H1 (cell line): ENCODE results near the gene KLHDC7B. TPM values are rescaled to one million over a fixed set of nuclear protein-coding genes. Genes with fewer than 3 reads are reported as not detected.
A peak's percentile ranks its signal among the peaks of the same experiment; 100 is the strongest.

Experiments
- CTCF ChIA-PET: fragments of 300-600 bp; sonication (Branson Sonifier 250); formaldehyde crosslinking; loops from one replicate; lab custom pipeline; 2021; ENCODE audit not compliant: partially characterized antibody; lab: Charles Lee
- POLR2A ChIA-PET: fragments of 300-600 bp; sonication (Branson Sonifier 250); formaldehyde crosslinking; loops from one replicate; lab custom pipeline; 2021; ENCODE audit warnings: inconsistent platforms; ENCODE audit not compliant: partially characterized antibody; lab: Charles Lee
- DNase-seq, 2 experiments: peaks; one replicate each; pipeline versions ENCODE4 v3.0.0 to v3.0.0-alpha.2; 2010 to 2022; ENCODE audit warnings: low spot score in 2 of 2, low read depth in 1 of 2, mixed read lengths in 1 of 2
- FAIRE-seq: peaks from 2 replicates; lab custom pipeline; 2011; peaks lifted over from hg19 to GRCh38; lab: Jason Lieb, UNC
- H2AFZ ChIP-seq: 2 replicates; pipeline ENCODE4 v1.8.1; 2012; ENCODE audit warnings: low read length, inconsistent platforms
- H2AK5ac ChIP-seq: 2 replicates; pipeline ENCODE4 v1.6.1; 2013; ENCODE audit warnings: low read depth, low read length
- H2BK120ac ChIP-seq: replicated peaks from 2 replicates; pipeline ENCODE3; 2013; ENCODE audit warnings: low read depth, low read length, inconsistent platforms
- H2BK12ac ChIP-seq: 2 replicates; pipeline ENCODE4 v1.6.1; 2013; ENCODE audit warnings: low read depth, low read length
- H2BK15ac ChIP-seq: 2 replicates; pipeline ENCODE4 v1.6.1; 2013; ENCODE audit warnings: low read length
- H2BK20ac ChIP-seq: 2 replicates; pipeline ENCODE4 v1.6.1; 2013; ENCODE audit warnings: low read length
- H2BK5ac ChIP-seq: 2 replicates; pipeline ENCODE4 v1.6.1; 2013; ENCODE audit warnings: low read depth, low read length
- H3K14ac ChIP-seq: 2 replicates; pipeline ENCODE4 v1.6.1; 2013; ENCODE audit warnings: inconsistent platforms; ENCODE audit not compliant: insufficient read length
- H3K18ac ChIP-seq: 2 replicates; pipeline ENCODE4 v1.6.1; 2013; ENCODE audit warnings: low read length; ENCODE audit errors: extremely low read depth
- H3K23ac ChIP-seq: 2 replicates; pipeline ENCODE4 v1.6.1; 2013; ENCODE audit warnings: inconsistent platforms; ENCODE audit not compliant: insufficient read length
- H3K23me2 ChIP-seq: 2 replicates; pipeline ENCODE4 v1.6.1; 2013; ENCODE audit warnings: low read depth, low read length
- H3K27ac ChIP-seq: 2 replicates; pipeline ENCODE4 v1.6.1; 2011; ENCODE audit warnings: low read depth, low read length, inconsistent platforms
- H3K27me3 ChIP-seq, 4 experiments: replicated peaks in 1 of 4; 1 replicate in 1 of 4; 2 replicates in 3 of 4; pipeline versions ENCODE4 v1.6.1 to v1.8.1; 2011 to 2013; ENCODE audit warnings: low read length in 3 of 4, mild to moderate bottlenecking in 3 of 4, inconsistent platforms in 2 of 4, mixed read lengths in 2 of 4, moderate library complexity in 1 of 4; ENCODE audit not compliant: control insufficient read depth in 3 of 4, insufficient read depth in 3 of 4; ENCODE audit errors: extremely low read depth in 1 of 4
- H3K36me3 ChIP-seq, 4 experiments: 2 replicates each; pipeline versions ENCODE4 v1.6.1 to v1.8.1; 2011 to 2013; ENCODE audit warnings: mild to moderate bottlenecking in 4 of 4, low read length in 3 of 4, moderate library complexity in 2 of 4, control low read depth in 1 of 4, inconsistent platforms in 1 of 4; ENCODE audit not compliant: insufficient read depth in 4 of 4, control insufficient read depth in 2 of 4
- H3K4ac ChIP-seq: replicated peaks from 2 replicates; pipeline ENCODE3; 2013; ENCODE audit warnings: low read length, low read depth, mixed read lengths, inconsistent platforms; ENCODE audit not compliant: insufficient read length
- H3K4me1 ChIP-seq, 4 experiments: replicated peaks in 1 of 4; 1 replicate in 1 of 4; 2 replicates in 3 of 4; pipeline versions ENCODE4 v1.6.1 to v1.8.1; 2011 to 2013; ENCODE audit warnings: low read length in 3 of 4, inconsistent platforms in 2 of 4, mixed read lengths in 1 of 4; ENCODE audit not compliant: insufficient read depth in 4 of 4, control insufficient read depth in 3 of 4
- H3K4me2 ChIP-seq, 2 experiments: 2 replicates each; pipeline versions ENCODE4 v1.6.1 to v1.8.1; 2011 to 2013; ENCODE audit warnings: low read depth in 2 of 2, low read length in 2 of 2, control low read depth in 1 of 2, inconsistent platforms in 1 of 2, mild to moderate bottlenecking in 1 of 2; ENCODE audit not compliant: insufficient read depth in 1 of 2
- H3K4me3 ChIP-seq, 4 experiments: fragments of 200-600, 300-600 bp in 1 of 4; sonication (generic), shearing (Covaris generic), sonication (Bioruptor Twin) in 1 of 4; 2 replicates each; pipeline versions ENCODE4 v1.5.1 to v1.8.1; 2011 to 2016; ENCODE audit warnings: low read length in 4 of 4, low read depth in 3 of 4, control low read depth in 2 of 4, inconsistent platforms in 2 of 4, mild to moderate bottlenecking in 2 of 4, mixed read lengths in 1 of 4, moderate library complexity in 1 of 4; ENCODE audit not compliant: insufficient read depth in 2 of 4; ENCODE audit errors: extremely low read depth in 1 of 4
- H3K56ac ChIP-seq: replicated peaks from 2 replicates; pipeline ENCODE3; 2013; ENCODE audit warnings: low read depth, mild to moderate bottlenecking, mixed read lengths, low read length, inconsistent platforms; ENCODE audit not compliant: insufficient read length
- H3K79me1 ChIP-seq: 2 replicates; pipeline ENCODE4 v1.6.1; 2013; ENCODE audit warnings: low read depth, low read length, control low read depth
- H3K79me2 ChIP-seq, 2 experiments: 2 replicates each; pipeline versions ENCODE4 v1.6.1 to v1.8.1; 2012 to 2013; ENCODE audit warnings: low read length in 2 of 2, mild to moderate bottlenecking in 2 of 2, inconsistent platforms in 1 of 2; ENCODE audit not compliant: insufficient read depth in 2 of 2, control insufficient read depth in 1 of 2
- H3K9ac ChIP-seq, 4 experiments: replicated peaks in 1 of 4; 1 replicate in 1 of 4; 2 replicates in 3 of 4; pipeline versions ENCODE4 v1.6.1 to v1.8.1; 2011 to 2013; ENCODE audit warnings: low read depth in 3 of 4, low read length in 3 of 4, control low read depth in 2 of 4, mild to moderate bottlenecking in 2 of 4, moderate library complexity in 2 of 4, inconsistent platforms in 1 of 4; ENCODE audit errors: extremely low read depth in 1 of 4
- H3K9me3 ChIP-seq, 2 experiments: 2 replicates each; pipeline versions ENCODE4 v1.6.1 to v1.8.1; 2012 to 2013; ENCODE audit warnings: mild to moderate bottlenecking in 2 of 2, moderate library complexity in 2 of 2, control low read depth in 1 of 2, inconsistent platforms in 1 of 2, low read depth in 1 of 2, low read length in 1 of 2, mixed read lengths in 1 of 2; ENCODE audit not compliant: insufficient read depth in 2 of 2
- H4K20me1 ChIP-seq, 2 experiments: replicated peaks in 1 of 2; 2 replicates each; pipeline versions ENCODE3 to v1.8.1; 2011 to 2013; ENCODE audit warnings: inconsistent platforms in 2 of 2, low read length in 2 of 2, mild to moderate bottlenecking in 1 of 2; ENCODE audit not compliant: insufficient read depth in 2 of 2, control insufficient read depth in 1 of 2
- H4K5ac ChIP-seq: 2 replicates; pipeline ENCODE4 v1.6.1; 2013; ENCODE audit warnings: low read length, low read depth, mixed read lengths, inconsistent platforms; ENCODE audit not compliant: insufficient read length
- H4K8ac ChIP-seq: 2 replicates; pipeline ENCODE4 v1.8.0; 2013; ENCODE audit warnings: mild to moderate bottlenecking, moderate library complexity, low read length, inconsistent platforms; ENCODE audit not compliant: insufficient read depth; ENCODE audit errors: extremely low read depth
- H4K91ac ChIP-seq: replicated peaks from 2 replicates; pipeline ENCODE3; 2013; ENCODE audit warnings: low read length, mixed read lengths, inconsistent platforms; ENCODE audit not compliant: insufficient read length
- BCL11A ChIP-seq, 2 experiments: IDR thresholded peaks; one replicate each; pipeline ENCODE4 v1.6.1; 2011; ENCODE audit warnings: low read depth in 2 of 2, low read length in 2 of 2, mild to moderate bottlenecking in 2 of 2
- CEBPB ChIP-seq: IDR thresholded peaks from 2 replicates; pipeline ENCODE4 v1.6.1; 2012; ENCODE audit warnings: low read depth, low read length
- WGBS, 2 experiments: shearing (Covaris generic) in 1 of 2; methylation state at CpG; one replicate each; pipeline versions ENCODE4 v1.1.6 to v1.1.7; 2013 to 2015; ENCODE audit warnings: low lambda C conversion rate in 2 of 2, mixed read lengths in 2 of 2, inconsistent platforms in 1 of 2, low coverage in 1 of 2, missing lambda C conversion rate in 1 of 2; ENCODE audit not compliant: insufficient replicate concordance in 2 of 2, insufficient coverage in 1 of 2, insufficient read length in 1 of 2; ENCODE audit errors: extremely low coverage in 1 of 2, missing lambda C conversion rate in 1 of 2; 5-methylcytosine and 5-hydroxymethylcytosine counted together
- polyA plus RNA-seq, 7 experiments: library from polyadenylated mRNA; depleted of rRNA in 3 of 7; stranded (reverse) in 5 of 7; unstranded in 2 of 7; fragments of >200 nt in 5 of 7; fragments of 200-250 nt in 2 of 7; gene quantifications; 1 replicate in 5 of 7; 2 replicates in 1 of 7; 4 replicates in 1 of 7; pipeline versions ENCODE4 v1.2.1 to v1.2.3, GENCODE V29; 2011 to 2013; ENCODE audit warnings: missing spikeins in 2 of 7, mixed read lengths in 2 of 7
- total RNA-seq: library from RNA; stranded (reverse); fragmentation: NEBNext Ultra II Directional; extraction: Animal tissue kit (Norgen Biotek cat#: 25700); gene quantifications from 2 replicates; pipeline ENCODE4 v1.2.1, GENCODE V29; 2021
- TF ChIP-seq, protein P1 (sequence below): IDR thresholded peaks from 2 replicates; pipeline ENCODE4 v1.6.1; 2012; ENCODE audit warnings: inconsistent platforms
- TF ChIP-seq, protein P2 (sequence below): IDR thresholded peaks from 2 replicates; pipeline ENCODE4 v1.6.1; 2012; ENCODE audit warnings: inconsistent platforms

Gene KLHDC7B
- total and polyA plus RNA-seq, 2 of the 8 experiments (the other 6 are each of a cell fraction or from before 2014, with no cell fraction given): not detected

DNA sequence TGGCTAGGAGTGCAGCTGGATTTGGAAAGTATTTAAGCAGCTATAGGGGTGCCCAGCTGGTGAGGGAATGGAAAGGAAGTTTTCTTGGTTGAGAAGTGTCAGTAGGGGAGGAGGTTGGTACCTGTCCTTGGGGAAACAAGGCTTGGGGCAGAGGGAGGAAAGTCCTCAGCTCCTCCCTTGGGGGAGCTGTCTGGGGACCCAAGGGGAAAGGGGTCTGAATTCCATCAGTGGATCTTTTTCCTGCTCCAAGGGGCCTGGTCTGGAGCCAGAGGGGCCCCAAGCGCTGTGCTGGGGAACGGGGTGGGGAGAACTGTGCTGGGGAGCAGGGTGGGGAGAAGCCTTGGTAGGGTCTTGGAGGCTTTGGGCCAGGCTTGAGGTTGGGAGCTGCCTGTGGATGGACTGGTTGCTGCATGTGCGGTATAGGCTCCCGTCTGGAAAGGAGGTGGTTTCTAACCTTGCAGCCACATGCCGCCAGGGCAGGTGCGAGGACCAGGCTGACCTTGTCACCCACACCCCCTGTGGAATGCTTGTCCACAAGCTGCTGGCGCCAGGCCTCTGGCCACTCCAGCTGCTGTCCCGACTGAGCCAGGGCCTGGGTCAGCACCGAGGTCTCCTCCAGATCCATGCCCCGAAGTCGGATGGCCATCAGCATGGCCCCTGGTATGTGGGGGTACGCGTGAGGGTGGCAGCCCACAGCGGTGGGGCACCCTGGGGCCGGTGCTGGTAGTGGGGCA is 16.9 kb upstream of the KLHDC7B start:
- Histone ChIP-seq H2BK20ac (no peak overlapping the region), H3K4me3 (no peak overlapping the region), H3K9me3 (no peaks in the 10 kb centered on the region), H3K79me2 (no peaks in the 10 kb centered on the region), H2BK15ac (no peak overlapping the region), H2BK120ac (no peak overlapping the region), H3K4ac (no peak overlapping the region), H2AK5ac (no peak overlapping the region; the same call in 1 of the 2 replicates), H3K36me3 (peaks cover 0 to 2% (median 0%) of the 10 kb centered on the region in 4 experiments; a peak in 2 of 8 replicates), H3K14ac (no peak overlapping the region), H3K4me1 (peaks cover 0 to 26% (median 12%) of the 10 kb centered on the region in 4 experiments; a peak in 5 of 7 replicates), H3K23ac (no peak overlapping the region), H4K5ac (no peak overlapping the region), H3K23me2 (peaks cover 34% of the 10 kb centered on the region; the same call in 1 of the 2 replicates), H3K27me3 (peaks cover 43 to 70% (median 60%) of the 10 kb centered on the region in 4 experiments), H2AFZ (no peak overlapping the region), H3K9ac (no peak overlapping the region), H2BK5ac (no peak overlapping the region), H3K56ac (no peak overlapping the region), H3K79me1 (no peaks in the 10 kb centered on the region), H3K27ac (no peak overlapping the region), H4K8ac (no peak overlapping the region), H3K18ac (no peak overlapping the region), H2BK12ac (no peak overlapping the region; the same call in 1 of the 2 replicates), H4K91ac (no peak overlapping the region), H3K4me2 (no peak overlapping the region), H4K20me1 (peaks cover 5 to 22% of the 10 kb centered on the region in 2 experiments)
- CTCF ChIA-PET: interaction anchor here (1.0 to 1.3 kb wide), 2 partner anchors 10 to 76 kb away, joined by 3 read pairs; no protein-coding TSS in a partner anchor
- TF ChIP-seq, protein P1, sequence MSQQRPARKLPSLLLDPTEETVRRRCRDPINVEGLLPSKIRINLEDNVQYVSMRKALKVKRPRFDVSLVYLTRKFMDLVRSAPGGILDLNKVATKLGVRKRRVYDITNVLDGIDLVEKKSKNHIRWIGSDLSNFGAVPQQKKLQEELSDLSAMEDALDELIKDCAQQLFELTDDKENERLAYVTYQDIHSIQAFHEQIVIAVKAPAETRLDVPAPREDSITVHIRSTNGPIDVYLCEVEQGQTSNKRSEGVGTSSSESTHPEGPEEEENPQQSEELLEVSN: peak; percentile 70
- TF ChIP-seq, protein P2, sequence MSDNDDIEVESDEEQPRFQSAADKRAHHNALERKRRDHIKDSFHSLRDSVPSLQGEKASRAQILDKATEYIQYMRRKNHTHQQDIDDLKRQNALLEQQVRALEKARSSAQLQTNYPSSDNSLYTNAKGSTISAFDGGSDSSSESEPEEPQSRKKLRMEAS: peak; percentile 85
- TF ChIP-seq CEBPB: no peak
- TF ChIP-seq BCL11A (IDR thresholded peaks at IDR 0.05; ENCODE audit: low read depth in 2 of 2, low read length in 2 of 2): no peak
- POLR2A ChIA-PET: interaction anchor here (1.0 to 1.5 kb wide), 3 partner anchors 11 to 25 kb away, joined by 3 to 7 read pairs (median 3); partner anchors contain the start of genes LMF2 and NCAPH2
- 78% methylated on average over 15 of the region's 15 CpGs; no CpG with 5 or more reads in 1 of the 2 experiments for WGBS, 2 experiments
- no peak for FAIRE-seq
- DNase-seq: peak in 1 of 2 experiments; percentile 59
